ENCODE measurements around the gene RTN4IP1.

Gene RTN4IP1

GRCh38 chr6:106662458-106662857, 33.2 kb upstream of the RTN4IP1 start:
- Histone ChIP-seq H3K9me3 (ENCODE audit: insufficient read depth, low read length) (peaks cover 13% of the 10 kb centered on the region), H3K36me3 (ENCODE audit: insufficient read depth, insufficient read length, low read length) (peaks cover 35% of the 10 kb centered on the region), H3K4me1 (ENCODE audit: insufficient read depth, insufficient read length) (no peaks in the 10 kb centered on the region), H3K4me3 (ENCODE audit: insufficient read length, low read depth) (no peak overlapping the region), H3K27me3 (ENCODE audit: insufficient read depth, insufficient read length) (no peaks in the 10 kb centered on the region), H3K9ac (ENCODE audit: insufficient read length, low read depth) (no peak overlapping the region)
- no peak for TF ChIP-seq SUZ12 (IDR thresholded peaks at IDR 0.05; ENCODE audit: extremely low read depth, insufficient read depth, insufficient read length)
- TF ChIP-seq ZNF274 (IDR thresholded peaks at IDR 0.05; ENCODE audit: low read depth, low read length): no peak
- TF ChIP-seq YY1 (IDR thresholded peaks at IDR 0.05; ENCODE audit: insufficient read depth, insufficient read length): no peak
- DNase-seq (ENCODE audit: low read depth, low spot score): no peak

GRCh38 chr6:106659859-106660258, 30.6 kb upstream of the RTN4IP1 start:
- peaks cover 40% of the 10 kb centered on the region for H3K36me3 ChIP-seq (ENCODE audit: insufficient read depth, insufficient read length, low read length)
- H3K4me1 ChIP-seq (ENCODE audit: insufficient read depth, insufficient read length): no peaks in the 10 kb centered on the region
- H3K27me3 ChIP-seq (ENCODE audit: insufficient read depth, insufficient read length): no peaks in the 10 kb centered on the region
- H3K9me3 ChIP-seq (ENCODE audit: insufficient read depth, low read length): peaks cover 17% of the 10 kb centered on the region
- TF ChIP-seq YY1 (IDR thresholded peaks at IDR 0.05; ENCODE audit: insufficient read depth, insufficient read length) (no peak), SUZ12 (IDR thresholded peaks at IDR 0.05; ENCODE audit: extremely low read depth, insufficient read depth, insufficient read length) (no peak), ZNF274 (IDR thresholded peaks at IDR 0.05; ENCODE audit: low read depth, low read length) (no peak)
- no peak overlapping the region for H3K4me3 ChIP-seq (ENCODE audit: insufficient read length, low read depth)
- no peak overlapping the region for H3K9ac ChIP-seq (ENCODE audit: insufficient read length, low read depth)
- DNase-seq (ENCODE audit: low read depth, low spot score): peak; percentile 52

GRCh38 chr6:106658469-106658868, 29.2 kb upstream of the RTN4IP1 start:
- Histone ChIP-seq H3K4me1 (ENCODE audit: insufficient read depth, insufficient read length) (no peaks in the 10 kb centered on the region), H3K9ac (ENCODE audit: insufficient read length, low read depth) (no peak overlapping the region), H3K27me3 (ENCODE audit: insufficient read depth, insufficient read length) (no peaks in the 10 kb centered on the region), H3K4me3 (ENCODE audit: insufficient read length, low read depth) (no peak overlapping the region), H3K9me3 (ENCODE audit: insufficient read depth, low read length) (peaks cover 17% of the 10 kb centered on the region), H3K36me3 (ENCODE audit: insufficient read depth, insufficient read length, low read length) (peaks cover 41% of the 10 kb centered on the region)
- DNase-seq (ENCODE audit: low read depth, low spot score): no peak
- TF ChIP-seq SUZ12 (IDR thresholded peaks at IDR 0.05; ENCODE audit: extremely low read depth, insufficient read depth, insufficient read length): no peak
- no peak for TF ChIP-seq YY1 (IDR thresholded peaks at IDR 0.05; ENCODE audit: insufficient read depth, insufficient read length)
- no peak for TF ChIP-seq ZNF274 (IDR thresholded peaks at IDR 0.05; ENCODE audit: low read depth, low read length)

- no peak overlapping the region for H3K4me3 ChIP-seq (ENCODE audit: insufficient read length, low read depth)
- TF ChIP-seq ZNF274 (IDR thresholded peaks at IDR 0.05; ENCODE audit: low read depth, low read length) (no peak), SUZ12 (IDR thresholded peaks at IDR 0.05; ENCODE audit: extremely low read depth, insufficient read depth, insufficient read length) (no peak), YY1 (IDR thresholded peaks at IDR 0.05; ENCODE audit: insufficient read depth, insufficient read length) (no peak)
- H3K27me3 ChIP-seq (ENCODE audit: insufficient read depth, insufficient read length): no peaks in the 10 kb centered on the region
- peaks cover 47% of the 10 kb centered on the region for H3K36me3 ChIP-seq (ENCODE audit: insufficient read depth, insufficient read length, low read length)
- DNase-seq (ENCODE audit: low read depth, low spot score): no peak
- no peak overlapping the region for H3K9ac ChIP-seq (ENCODE audit: insufficient read length, low read depth)
- H3K4me1 ChIP-seq (ENCODE audit: insufficient read depth, insufficient read length): no peaks in the 10 kb centered on the region
- H3K9me3 ChIP-seq (ENCODE audit: insufficient read depth, low read length): no peaks in the 10 kb centered on the region
These were observed 19.5 kb upstream of the RTN4IP1 start for GRCh38 chr6:106648651-106649308.

- no peak for DNase-seq (ENCODE audit: low read depth, low spot score)
- H3K36me3 ChIP-seq (ENCODE audit: insufficient read depth, insufficient read length, low read length): peaks cover 39% of the 10 kb centered on the region
- no peaks in the 10 kb centered on the region for H3K4me1 ChIP-seq (ENCODE audit: insufficient read depth, insufficient read length)
- H3K9me3 ChIP-seq (ENCODE audit: insufficient read depth, low read length): no peaks in the 10 kb centered on the region
- H3K27me3 ChIP-seq (ENCODE audit: insufficient read depth, insufficient read length): no peaks in the 10 kb centered on the region
- H3K4me3 ChIP-seq (ENCODE audit: insufficient read length, low read depth): no peak overlapping the region
- H3K9ac ChIP-seq (ENCODE audit: insufficient read length, low read depth): no peak overlapping the region
- TF ChIP-seq ZNF274 (IDR thresholded peaks at IDR 0.05; ENCODE audit: low read depth, low read length) (no peak), YY1 (IDR thresholded peaks at IDR 0.05; ENCODE audit: insufficient read depth, insufficient read length) (no peak), SUZ12 (IDR thresholded peaks at IDR 0.05; ENCODE audit: extremely low read depth, insufficient read depth, insufficient read length) (no peak)
These were observed 13.8 kb upstream of the RTN4IP1 start for GRCh38 chr6:106643061-106643460.

GRCh38 chr6:106642476-106642875, 13.2 kb upstream of the RTN4IP1 start:
- H3K27me3 ChIP-seq (ENCODE audit: insufficient read depth, insufficient read length): no peaks in the 10 kb centered on the region
- H3K9me3 ChIP-seq (ENCODE audit: insufficient read depth, low read length): no peaks in the 10 kb centered on the region
- peaks cover 39% of the 10 kb centered on the region for H3K36me3 ChIP-seq (ENCODE audit: insufficient read depth, insufficient read length, low read length)
- DNase-seq (ENCODE audit: low read depth, low spot score): no peak
- TF ChIP-seq YY1 (IDR thresholded peaks at IDR 0.05; ENCODE audit: insufficient read depth, insufficient read length) (no peak), ZNF274 (IDR thresholded peaks at IDR 0.05; ENCODE audit: low read depth, low read length) (no peak), SUZ12 (IDR thresholded peaks at IDR 0.05; ENCODE audit: extremely low read depth, insufficient read depth, insufficient read length) (no peak)
- H3K4me3 ChIP-seq (ENCODE audit: insufficient read length, low read depth): no peak overlapping the region
- H3K9ac ChIP-seq (ENCODE audit: insufficient read length, low read depth): no peak overlapping the region
- no peaks in the 10 kb centered on the region for H3K4me1 ChIP-seq (ENCODE audit: insufficient read depth, insufficient read length)

- Histone ChIP-seq H3K4me3 (ENCODE audit: insufficient read length, low read depth) (no peak overlapping the region), H3K4me1 (ENCODE audit: insufficient read depth, insufficient read length) (no peaks in the 10 kb centered on the region), H3K9me3 (ENCODE audit: insufficient read depth, low read length) (no peaks in the 10 kb centered on the region), H3K9ac (ENCODE audit: insufficient read length, low read depth) (no peak overlapping the region), H3K36me3 (ENCODE audit: insufficient read depth, insufficient read length, low read length) (peaks cover 33% of the 10 kb centered on the region), H3K27me3 (ENCODE audit: insufficient read depth, insufficient read length) (no peaks in the 10 kb centered on the region)
- no peak for DNase-seq (ENCODE audit: low read depth, low spot score)
- no peak for TF ChIP-seq YY1 (IDR thresholded peaks at IDR 0.05; ENCODE audit: insufficient read depth, insufficient read length)
- no peak for TF ChIP-seq ZNF274 (IDR thresholded peaks at IDR 0.05; ENCODE audit: low read depth, low read length)
- no peak for TF ChIP-seq SUZ12 (IDR thresholded peaks at IDR 0.05; ENCODE audit: extremely low read depth, insufficient read depth, insufficient read length)
These were observed 10.5 kb upstream of the RTN4IP1 start for GRCh38 chr6:106639812-106640211.
